Right ventricle myocardium superior (tissue), 1 donor: ENCODE data around the gene CLEC7A. TPM values are rescaled to one million over a fixed set of nuclear protein-coding genes. Genes with fewer than 3 reads are reported as not detected.

Experiments
- ATAC-seq: fragments of 200-7000 bp; cut with Tn5 transposase; one replicate; pipeline ENCODE4 v1.9.1; 2020; ENCODE audit warnings: mild to moderate bottlenecking; ENCODE audit not compliant: poor library complexity
- DNase-seq: peaks from one replicate; pipeline ENCODE4 v3.0.0-alpha.2; 2020
- intact Hi-C: fragments of 100-400 bp; cut with DNase I; formaldehyde crosslinking; loops from one replicate; pipeline ENCODE4 v1.11.2; 2022
- long read RNA-seq: library from polyadenylated mRNA; unstranded; transcript quantifications from one replicate; pipeline ENCODE4 v2.0.0, GENCODE V29; 2021
- total RNA-seq: library from RNA; stranded (reverse); fragmentation: NEBNext Ultra II Directional; extraction: Animal tissue kit (Norgen Biotek cat#: 25700); gene quantifications from one replicate; pipeline ENCODE4 v1.2.1, GENCODE V29; 2021
- donor health status: DM: no; HTN: yes; CAD: no; lungs with severe emphysema.

CLEC7A gene
- total RNA-seq: 2.3 TPM
- long read RNA-seq: 0 reads

GRCh38 chr12:10130042-10130441 is at the start of gene CLEC7A:
Gene CLEC7A (minus strand): TSS chr12:10130199. CDS start chr12:10130082, 117 bp downstream.
- DNase-seq: no peak
- ATAC-seq: peak; percentile 48
- intact Hi-C loops: no loop called here

GRCh38 chr12:10179776-10180181 is 49.8 kb upstream of the CLEC7A start:
- ATAC-seq (no peak), DNase-seq (no peak)
- intact Hi-C loops: no loop called here

- DNase-seq: no peak
- ATAC-seq: no peak
- intact Hi-C loops: no loop called here
Measured at GRCh38 chr12:10178821-10179220, 48.8 kb upstream of the CLEC7A start, which contains the start of gene TMEM52B. Gene TMEM52B (plus strand): TSS chr12:10179032. CDS start chr12:10179575, 543 bp downstream.

GRCh38 chr12:10175846-10176636 is 46.0 kb upstream of the CLEC7A start:
- intact Hi-C loops: no loop called here
- no peak for DNase-seq
- no peak for ATAC-seq

- ATAC-seq: no peak
Measured at GRCh38 chr12:10174986-10175614, 45.1 kb upstream of the CLEC7A start.

GRCh38 chr12:10171973-10172728 is 42.2 kb upstream of the CLEC7A start, which contains the start of gene OLR1:
Gene OLR1 (minus strand): TSS chr12:10172132. CDS start chr12:10172077, 55 bp downstream.
- DNase-seq: no peak
- no peak for ATAC-seq
- intact Hi-C loops: no loop called here

More at GRCh38 chr12:10174986-10175614, 45.1 kb upstream of the CLEC7A start:
- intact Hi-C loops: no loop called here
- no peak for DNase-seq

- no peak for DNase-seq
- ATAC-seq: no peak
- intact Hi-C loops: no loop called here
Measured at GRCh38 chr12:10170216-10170615, 40.2 kb upstream of the CLEC7A start.

GRCh38 chr12:10169104-10169503 is 39.1 kb upstream of the CLEC7A start:
- intact Hi-C loops: no loop called here
- ATAC-seq (no peak), DNase-seq (no peak)

GRCh38 chr12:10167599-10167998 is 37.6 kb upstream of the CLEC7A start:
- peak; percentile 83 for ATAC-seq
- intact Hi-C loops: no loop called here
- DNase-seq: no peak

GRCh38 chr12:10165421-10165820 is 35.4 kb upstream of the CLEC7A start:
- no peak for DNase-seq
- intact Hi-C loops: no loop called here
- no peak for ATAC-seq

- no peak for ATAC-seq
- DNase-seq: no peak
- intact Hi-C loops: no loop called here
Measured at GRCh38 chr12:10163084-10163483, 33.1 kb upstream of the CLEC7A start.

GRCh38 chr12:10160617-10161385 is 30.8 kb upstream of the CLEC7A start:
- ATAC-seq (peak; percentile 70), DNase-seq (no peak)
- intact Hi-C loops: no loop called here

GRCh38 chr12:10159280-10159679 is 29.3 kb upstream of the CLEC7A start:
- intact Hi-C loops: no loop called here
- ATAC-seq (no peak), DNase-seq (no peak)

- intact Hi-C loops: no loop called here
- ATAC-seq (no peak), DNase-seq (no peak)
Measured at GRCh38 chr12:10158406-10158805, 28.4 kb upstream of the CLEC7A start.

- ATAC-seq (no peak), DNase-seq (no peak)
- intact Hi-C loops: no loop called here
Measured at GRCh38 chr12:10155966-10156365, 26.0 kb upstream of the CLEC7A start.

GRCh38 chr12:10154145-10154496 is 24.1 kb upstream of the CLEC7A start:
- no peak for DNase-seq
- intact Hi-C loops: no loop called here
- ATAC-seq: peak; percentile 61

- peak; percentile 83 for DNase-seq
- peak; percentile 96 for ATAC-seq
- intact Hi-C loops: loop anchor here (2.0 kb wide), 1 partner anchor 37 kb away; no protein-coding TSS in a partner anchor
Measured at GRCh38 chr12:10153271-10154144, 23.5 kb upstream of the CLEC7A start.

- ATAC-seq: no peak
- DNase-seq: no peak
- intact Hi-C loops: loop anchor here (2.0 kb wide), 1 partner anchor 39 kb away; no protein-coding TSS in a partner anchor
Measured at GRCh38 chr12:10151621-10152020, 21.6 kb upstream of the CLEC7A start.
